Neural cell (in vitro differentiated cells): Measurements from ENCODE around the gene PARD3B. TPM values are rescaled to one million over a fixed set of nuclear protein-coding genes. Genes with fewer than 3 reads are reported as not detected.

Experiments
- H2AFZ ChIP-seq: fragments of 200-600, 300-800 bp; sonication (generic), shearing (Covaris generic); 2 replicates; pipeline ENCODE4 v1.6.0; 2014; ENCODE audit warnings: low read depth, mild to moderate bottlenecking, antibody characterized with exemption, low read length, moderate library complexity
- H3F3A ChIP-seq: fragments of 200-600 bp; shearing (Covaris generic); 2 replicates; pipeline ENCODE4 v1.6.1; 2016; ENCODE audit warnings: mild to moderate bottlenecking, moderate library complexity, mixed read lengths, antibody characterized with exemption, low read length; ENCODE audit not compliant: insufficient read depth, poor library complexity, severe bottlenecking
- H3K27ac ChIP-seq: fragments of 200-600, 300-800 bp; sonication (generic), shearing (Covaris generic); 2 replicates; pipeline ENCODE4 v1.5.1; 2014; ENCODE audit warnings: mild to moderate bottlenecking, low read length, moderate library complexity
- H3K27me3 ChIP-seq: fragments of 300-800, 200-600 bp; sonication (generic), shearing (Covaris generic); 2 replicates; pipeline ENCODE4 v1.6.0; 2014; ENCODE audit warnings: mild to moderate bottlenecking, low read depth, low read length, moderate library complexity; ENCODE audit not compliant: insufficient read depth
- H3K36me3 ChIP-seq: fragments of 300-800, 200-600 bp; sonication (generic), shearing (Covaris generic); 2 replicates; pipeline ENCODE4 v1.5.1; 2014; ENCODE audit warnings: mild to moderate bottlenecking, antibody characterized with exemption, low read length, moderate library complexity; ENCODE audit not compliant: insufficient read depth
- H3K4me2 ChIP-seq: fragments of 300-800, 200-600 bp; sonication (generic), shearing (Covaris generic); 2 replicates; pipeline ENCODE4 v1.6.0; 2014; ENCODE audit warnings: mild to moderate bottlenecking, low read length
- H3K4me3 ChIP-seq: fragments of 300-800, 200-600 bp; sonication (generic), shearing (Covaris generic); 2 replicates; pipeline ENCODE4 v1.5.1; 2014; ENCODE audit warnings: mild to moderate bottlenecking, low read length, moderate library complexity
- H3K79me2 ChIP-seq: fragments of 200-600 bp; shearing (Covaris generic); replicated peaks from 2 replicates; pipeline ENCODE4 v1.6.0; 2014; ENCODE audit warnings: mild to moderate bottlenecking, low read length, moderate library complexity; ENCODE audit not compliant: insufficient read depth
- H3K9ac ChIP-seq: fragments of 300-800, 200-600 bp; sonication (generic), shearing (Covaris generic); 2 replicates; pipeline ENCODE4 v1.6.1; 2016; ENCODE audit warnings: mild to moderate bottlenecking, low read length, mixed read lengths
- H3K9me2 ChIP-seq: fragments of 200-600 bp; shearing (Covaris generic); 2 replicates; pipeline ENCODE4 v1.6.1; 2016; ENCODE audit warnings: mild to moderate bottlenecking, low read length, mixed read lengths; ENCODE audit not compliant: insufficient read depth
- H3K9me3 ChIP-seq: fragments of 200-600, 300-800 bp; sonication (generic), shearing (Covaris generic); 2 replicates; pipeline ENCODE4 v1.6.1; 2016; ENCODE audit warnings: mild to moderate bottlenecking, mixed run types, low read length, moderate library complexity, mixed read lengths
- H4K20me1 ChIP-seq: fragments of 200-600 bp; shearing (Covaris generic); 2 replicates; pipeline ENCODE4 v1.6.1; 2016; ENCODE audit warnings: mild to moderate bottlenecking, mixed run types; ENCODE audit not compliant: insufficient read depth
- EP300 ChIP-seq: fragments of 450-650 bp; conservative IDR thresholded peaks from 2 replicates; pipeline ENCODE4 v1.6.1; 2014; ENCODE audit warnings: antibody characterized with exemption, mild to moderate bottlenecking, moderate library complexity; ENCODE audit not compliant: poor library complexity, severe bottlenecking
- EZH2 ChIP-seq: fragments of 200-600, 300-800 bp; shearing (Covaris generic), sonication (generic); IDR thresholded peaks from 2 replicates; pipeline ENCODE4 v1.6.1; 2014; ENCODE audit warnings: antibody characterized with exemption, low read length, borderline replicate concordance, mild to moderate bottlenecking; ENCODE audit not compliant: insufficient read depth, poor library complexity, severe bottlenecking
- MXI1 ChIP-seq: fragments of 450-650 bp; conservative IDR thresholded peaks from 2 replicates; pipeline ENCODE4 v1.6.1; 2014; ENCODE audit warnings: antibody characterized with exemption, mild to moderate bottlenecking; ENCODE audit not compliant: poor library complexity, severe bottlenecking
- POLR2AphosphoS5 ChIP-seq: IDR thresholded peaks from 2 replicates; pipeline ENCODE4 v1.6.1; 2012
- RAD21 ChIP-seq: fragments of 450-650 bp; conservative IDR thresholded peaks from 2 replicates; pipeline ENCODE4 v1.6.1; 2014; ENCODE audit warnings: antibody characterized with exemption, mild to moderate bottlenecking, moderate library complexity
- REST ChIP-seq: IDR thresholded peaks from 2 replicates; pipeline ENCODE4 v1.6.1; 2012; ENCODE audit warnings: borderline replicate concordance
- SMC3 ChIP-seq: fragments of 450-650 bp; conservative IDR thresholded peaks from 2 replicates; pipeline ENCODE4 v1.6.1; 2014; ENCODE audit warnings: antibody characterized with exemption, mild to moderate bottlenecking, moderate library complexity; ENCODE audit not compliant: poor library complexity
- TAF1 ChIP-seq: IDR thresholded peaks from 2 replicates; pipeline ENCODE4 v1.6.1; 2012; ENCODE audit warnings: low read depth
- polyA plus RNA-seq: library from polyadenylated mRNA; depleted of rRNA; stranded (reverse); fragments of >200 nt; gene quantifications from 2 replicates; pipeline ENCODE4 v1.2.3, GENCODE V29; 2014
- TF ChIP-seq, protein P1 (sequence below): fragments of 450-650 bp; IDR thresholded peaks from 2 replicates; pipeline ENCODE4 v1.5.1; 2014; ENCODE audit warnings: antibody characterized with exemption, mild to moderate bottlenecking, moderate library complexity; ENCODE audit not compliant: poor library complexity, severe bottlenecking

The PARD3B gene
- polyA plus RNA-seq, 1 donor from 2014 or later, result 0.54 TPM

DNA sequence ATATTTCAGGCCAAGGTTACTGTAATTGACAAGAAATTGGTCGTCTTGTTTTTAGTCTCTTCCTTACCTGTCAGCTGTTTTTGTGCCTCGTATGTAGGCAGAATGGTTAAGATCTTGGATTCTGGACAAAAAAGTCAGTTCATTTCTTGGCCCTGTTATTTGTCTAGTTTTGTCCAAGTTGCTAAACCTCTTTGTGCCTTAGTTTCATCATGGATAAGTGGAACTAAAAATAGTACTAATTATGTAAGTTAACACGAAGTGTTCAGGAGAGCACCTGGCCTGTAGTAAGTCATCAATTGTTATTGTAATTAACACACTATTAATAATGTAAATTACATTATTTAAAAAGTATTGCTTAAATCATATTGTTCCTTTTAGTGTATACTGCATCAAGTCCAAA, 148.0 kb downstream of the PARD3B start:
- Histone ChIP-seq H3K9me3 (no peaks in the 10 kb centered on the region), H2AFZ (no peak overlapping the region), H3K4me2 (no peak overlapping the region), H3K79me2 (no peaks in the 10 kb centered on the region), H3K9ac (no peak overlapping the region), H3K27me3 (no peaks in the 10 kb centered on the region), H3K4me3 (no peak overlapping the region), H4K20me1 (no peaks in the 10 kb centered on the region), H3K27ac (no peak overlapping the region), H3K36me3 (no peaks in the 10 kb centered on the region), H3F3A (no peaks in the 10 kb centered on the region), H3K9me2 (no peaks in the 10 kb centered on the region)
- TF ChIP-seq RAD21, result no peak
- TF ChIP-seq POLR2AphosphoS5, result no peak
- no peak for TF ChIP-seq SMC3
- no peak for TF ChIP-seq TAF1
- no peak for TF ChIP-seq EZH2
- no peak for TF ChIP-seq EP300

GRCh38 chr2:204695506-204695905, 150.2 kb downstream of the PARD3B start:
- Histone ChIP-seq H2AFZ (no peak overlapping the region), H3F3A (no peaks in the 10 kb centered on the region), H3K4me2 (no peak overlapping the region), H3K9me2 (no peaks in the 10 kb centered on the region), H3K27ac (no peak overlapping the region), H3K9ac (no peak overlapping the region), H3K9me3 (no peaks in the 10 kb centered on the region), H3K27me3 (no peaks in the 10 kb centered on the region), H3K4me3 (no peak overlapping the region), H3K79me2 (no peaks in the 10 kb centered on the region), H4K20me1 (no peaks in the 10 kb centered on the region), H3K36me3 (no peaks in the 10 kb centered on the region)
- TF ChIP-seq MXI1 (no peak), REST (no peak), EP300 (no peak), POLR2AphosphoS5 (no peak), TAF1 (no peak), RAD21 (no peak)

- no peaks in the 10 kb centered on the region for H3K27me3 ChIP-seq
- H4K20me1 ChIP-seq, result no peaks in the 10 kb centered on the region
- no peaks in the 10 kb centered on the region for H3F3A ChIP-seq
- no peaks in the 10 kb centered on the region for H3K36me3 ChIP-seq
- H3K9ac ChIP-seq, result no peak overlapping the region
- H3K9me2 ChIP-seq, result no peaks in the 10 kb centered on the region
- no peaks in the 10 kb centered on the region for H3K79me2 ChIP-seq
- no peak overlapping the region for H3K4me3 ChIP-seq
- H3K27ac ChIP-seq, result no peak overlapping the region
- no peak overlapping the region for H3K4me2 ChIP-seq
- H3K9me3 ChIP-seq, result no peaks in the 10 kb centered on the region
- H2AFZ ChIP-seq, result no peak overlapping the region
- TF ChIP-seq EZH2 (no peak), RAD21 (no peak), TAF1 (no peak), POLR2AphosphoS5 (no peak), REST (no peak), EP300 (no peak), SMC3 (no peak), MXI1 (no peak)
- TF ChIP-seq, protein P1, sequence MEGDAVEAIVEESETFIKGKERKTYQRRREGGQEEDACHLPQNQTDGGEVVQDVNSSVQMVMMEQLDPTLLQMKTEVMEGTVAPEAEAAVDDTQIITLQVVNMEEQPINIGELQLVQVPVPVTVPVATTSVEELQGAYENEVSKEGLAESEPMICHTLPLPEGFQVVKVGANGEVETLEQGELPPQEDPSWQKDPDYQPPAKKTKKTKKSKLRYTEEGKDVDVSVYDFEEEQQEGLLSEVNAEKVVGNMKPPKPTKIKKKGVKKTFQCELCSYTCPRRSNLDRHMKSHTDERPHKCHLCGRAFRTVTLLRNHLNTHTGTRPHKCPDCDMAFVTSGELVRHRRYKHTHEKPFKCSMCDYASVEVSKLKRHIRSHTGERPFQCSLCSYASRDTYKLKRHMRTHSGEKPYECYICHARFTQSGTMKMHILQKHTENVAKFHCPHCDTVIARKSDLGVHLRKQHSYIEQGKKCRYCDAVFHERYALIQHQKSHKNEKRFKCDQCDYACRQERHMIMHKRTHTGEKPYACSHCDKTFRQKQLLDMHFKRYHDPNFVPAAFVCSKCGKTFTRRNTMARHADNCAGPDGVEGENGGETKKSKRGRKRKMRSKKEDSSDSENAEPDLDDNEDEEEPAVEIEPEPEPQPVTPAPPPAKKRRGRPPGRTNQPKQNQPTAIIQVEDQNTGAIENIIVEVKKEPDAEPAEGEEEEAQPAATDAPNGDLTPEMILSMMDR, result no peak
Measured at GRCh38 chr2:204696124-204696523, 150.8 kb downstream of the PARD3B start.
